ENCODE data around the gene TEKT3.
A peak's percentile ranks its signal among the peaks of the same experiment; 100 is the strongest.

- TF ChIP-seq NFIC (IDR thresholded peaks at IDR 0.05; ENCODE audit: borderline replicate concordance) (peak; percentile 33), USF2 (IDR thresholded peaks at IDR 0.05; ENCODE audit: borderline replicate concordance, low read depth, low read length) (no peak), CTCF (IDR thresholded peaks at IDR 0.05) (peak; percentile 82), SMC3 (IDR thresholded peaks at IDR 0.05; ENCODE audit: low read depth, low read length) (peak; percentile 93), EP300 (IDR thresholded peaks at IDR 0.05; ENCODE audit: borderline replicate concordance in 1 of 2, low read depth in 1 of 2, low read length in 1 of 2) (peak in 1 of 2 experiments; percentile 23; a peak in 1 of 4 replicates), TAF1 (IDR thresholded peaks at IDR 0.05; ENCODE audit: borderline replicate concordance, low read depth, low read length) (peak; percentile 58; the same call in 1 of the 2 replicates)
These were observed 80.8 kb downstream of the TEKT3 start for GRCh38 chr17:15260376-15261257.

Measured in SK-N-SH (cell line).